Measurements from ENCODE around the gene KIF5B. TPM values are rescaled to one million over a fixed set of nuclear protein-coding genes. Genes with fewer than 3 reads are reported as not detected.

KIF5B gene
- total and polyA plus RNA-seq, 2 donors from 2014 or later = 26.9 to 77.2 TPM

DNA sequence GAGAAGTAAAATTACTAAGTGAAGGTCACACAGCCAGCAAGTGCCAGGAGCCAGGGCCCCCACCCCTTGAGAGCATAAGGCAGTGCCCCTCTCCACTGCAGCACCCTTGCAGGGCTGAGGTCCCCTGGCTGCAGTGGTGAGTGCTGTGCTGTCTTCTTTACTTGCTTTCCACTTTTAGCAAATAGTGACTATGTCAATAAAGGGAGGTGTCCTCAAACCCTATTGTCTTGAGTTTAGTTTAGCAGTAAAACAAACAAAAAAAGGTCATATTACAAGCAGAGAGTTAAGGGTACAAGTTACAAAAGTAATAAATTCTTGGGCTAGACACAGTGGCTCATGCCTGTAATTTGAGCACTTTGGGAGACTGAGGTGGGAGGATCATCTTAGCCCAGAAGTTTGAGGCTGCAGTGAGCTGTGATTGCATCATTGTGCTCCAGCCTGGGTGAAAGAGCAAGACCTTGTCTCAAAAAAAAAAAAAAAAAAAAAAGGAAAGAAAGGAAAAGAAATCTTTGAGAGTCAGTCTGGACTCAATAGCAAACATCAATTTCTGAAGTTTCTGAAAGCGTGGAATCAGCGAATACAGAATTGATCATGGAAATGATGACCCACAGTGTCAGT, 39.0 kb upstream of the KIF5B start:
- H3K27ac ChIP-seq (ENCODE audit: low read depth in 2 of 2, low read length in 2 of 2) = no peak overlapping the region
- FAIRE-seq = no peak

DNA sequence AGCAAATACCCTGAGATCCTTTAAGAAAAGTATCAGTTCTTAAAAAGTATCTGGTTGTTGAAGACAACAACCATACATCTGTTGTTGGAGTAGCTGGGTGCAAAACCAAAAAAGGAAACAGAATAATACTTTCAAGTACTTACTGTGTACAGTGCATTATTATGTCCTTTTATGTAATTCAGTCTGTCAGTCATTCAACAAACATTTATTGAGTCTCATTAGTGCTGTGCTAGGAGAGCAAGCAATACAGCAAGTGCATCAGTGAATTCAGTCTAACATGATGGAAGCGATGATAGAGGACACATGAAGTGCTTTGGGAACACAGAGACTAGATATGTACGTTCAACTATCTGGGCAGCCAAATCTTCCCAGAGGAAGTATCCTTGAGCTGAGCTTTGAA, 37.4 kb upstream of the KIF5B start:
- no peaks in the 10 kb centered on the region for H3K4me1 ChIP-seq (ENCODE audit: control insufficient read depth in 2 of 3, insufficient read depth in 2 of 3, low read depth in 1 of 3, low read length in 3 of 3)
- no peak overlapping the region for H3K4me3 ChIP-seq (ENCODE audit: low read length in 3 of 3)
- TF ChIP-seq, protein P1, sequence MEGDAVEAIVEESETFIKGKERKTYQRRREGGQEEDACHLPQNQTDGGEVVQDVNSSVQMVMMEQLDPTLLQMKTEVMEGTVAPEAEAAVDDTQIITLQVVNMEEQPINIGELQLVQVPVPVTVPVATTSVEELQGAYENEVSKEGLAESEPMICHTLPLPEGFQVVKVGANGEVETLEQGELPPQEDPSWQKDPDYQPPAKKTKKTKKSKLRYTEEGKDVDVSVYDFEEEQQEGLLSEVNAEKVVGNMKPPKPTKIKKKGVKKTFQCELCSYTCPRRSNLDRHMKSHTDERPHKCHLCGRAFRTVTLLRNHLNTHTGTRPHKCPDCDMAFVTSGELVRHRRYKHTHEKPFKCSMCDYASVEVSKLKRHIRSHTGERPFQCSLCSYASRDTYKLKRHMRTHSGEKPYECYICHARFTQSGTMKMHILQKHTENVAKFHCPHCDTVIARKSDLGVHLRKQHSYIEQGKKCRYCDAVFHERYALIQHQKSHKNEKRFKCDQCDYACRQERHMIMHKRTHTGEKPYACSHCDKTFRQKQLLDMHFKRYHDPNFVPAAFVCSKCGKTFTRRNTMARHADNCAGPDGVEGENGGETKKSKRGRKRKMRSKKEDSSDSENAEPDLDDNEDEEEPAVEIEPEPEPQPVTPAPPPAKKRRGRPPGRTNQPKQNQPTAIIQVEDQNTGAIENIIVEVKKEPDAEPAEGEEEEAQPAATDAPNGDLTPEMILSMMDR (IDR thresholded peaks at IDR 0.05; ENCODE audit: borderline replicate concordance, extremely low read depth, insufficient read depth) = no peak
- DNase-seq = no peak
- H3K36me3 ChIP-seq (ENCODE audit: control insufficient read depth in 2 of 3, insufficient read depth in 3 of 3, low read length in 3 of 3) = no peaks in the 10 kb centered on the region
- intact Hi-C loops (cut with DNase I) = no loop called here
- no peaks in the 10 kb centered on the region for H3K9me3 ChIP-seq (ENCODE audit: control insufficient read depth in 2 of 3, insufficient read depth in 1 of 3, low read length in 3 of 3)
- FAIRE-seq = no peak
- no peak overlapping the region for H3K9ac ChIP-seq (ENCODE audit: low read length in 3 of 3)
- no peak overlapping the region for H3K27ac ChIP-seq (ENCODE audit: low read depth in 2 of 2, low read length in 2 of 2)
- no peaks in the 10 kb centered on the region for H3K27me3 ChIP-seq (ENCODE audit: control insufficient read depth, insufficient read depth, low read length)

More for the DNA sequence above, 39.0 kb upstream of the KIF5B start:
- Histone ChIP-seq H3K9me3 (ENCODE audit: control insufficient read depth in 2 of 3, insufficient read depth in 1 of 3, low read length in 3 of 3) (no peaks in the 10 kb centered on the region), H3K4me3 (ENCODE audit: low read length in 3 of 3) (no peak overlapping the region), H3K9ac (ENCODE audit: low read length in 3 of 3) (no peak overlapping the region), H3K4me1 (ENCODE audit: control insufficient read depth in 2 of 3, insufficient read depth in 2 of 3, low read depth in 1 of 3, low read length in 3 of 3) (no peaks in the 10 kb centered on the region), H3K27me3 (ENCODE audit: control insufficient read depth, insufficient read depth, low read length) (no peaks in the 10 kb centered on the region), H3K36me3 (ENCODE audit: control insufficient read depth in 2 of 3, insufficient read depth in 3 of 3, low read length in 3 of 3) (no peaks in the 10 kb centered on the region)
- TF ChIP-seq, protein P1 (IDR thresholded peaks at IDR 0.05; ENCODE audit: borderline replicate concordance, extremely low read depth, insufficient read depth) = no peak
- intact Hi-C loops (cut with DNase I) = no loop called here
- DNase-seq = peak in 2 of 5 donors; percentile 4 to 34

DNA sequence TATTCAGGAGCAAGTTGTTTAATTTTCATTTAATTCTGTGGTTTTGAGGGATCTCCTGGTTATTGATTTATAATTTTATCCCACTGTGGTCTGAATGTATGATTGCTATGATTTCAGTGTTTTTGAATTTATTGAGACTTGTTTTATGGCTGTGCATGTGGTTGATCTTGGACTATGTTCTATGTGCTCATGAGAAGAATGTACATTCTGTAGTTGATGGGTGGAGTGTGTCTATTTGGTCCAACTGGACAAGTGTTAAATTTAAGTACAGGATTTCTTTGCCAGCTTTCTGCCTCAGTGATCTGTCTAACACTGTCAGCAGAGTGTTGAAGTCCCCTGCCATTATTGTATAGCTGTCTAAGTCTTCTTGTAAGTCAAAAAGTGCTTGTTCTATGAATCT, 34.8 kb upstream of the KIF5B start:
- Histone ChIP-seq H3K4me3 (ENCODE audit: low read length in 3 of 3) (no peak overlapping the region), H3K9ac (ENCODE audit: low read length in 3 of 3) (no peak overlapping the region), H3K36me3 (ENCODE audit: control insufficient read depth in 2 of 3, insufficient read depth in 3 of 3, low read length in 3 of 3) (no peaks in the 10 kb centered on the region), H3K27me3 (ENCODE audit: control insufficient read depth, insufficient read depth, low read length) (no peaks in the 10 kb centered on the region), H3K4me1 (ENCODE audit: control insufficient read depth in 2 of 3, insufficient read depth in 2 of 3, low read depth in 1 of 3, low read length in 3 of 3) (no peaks in the 10 kb centered on the region), H3K27ac (ENCODE audit: low read depth in 2 of 2, low read length in 2 of 2) (no peak overlapping the region), H3K9me3 (ENCODE audit: control insufficient read depth in 2 of 3, insufficient read depth in 1 of 3, low read length in 3 of 3) (no peaks in the 10 kb centered on the region)
- FAIRE-seq = no peak
- TF ChIP-seq, protein P1 (IDR thresholded peaks at IDR 0.05; ENCODE audit: borderline replicate concordance, extremely low read depth, insufficient read depth) = no peak
- intact Hi-C loops (cut with DNase I) = no loop called here
- DNase-seq = no peak
